ENCODE results near the gene UTP3. TPM values are rescaled to one million over a fixed set of nuclear protein-coding genes. Genes with fewer than 3 reads are reported as not detected.

The UTP3 gene
- total and polyA plus RNA-seq, 9 of the 15 experiments (the other 6 are each of a cell fraction or from before 2014, with no cell fraction given), result 11.9 to 69.3 (median 34.0) TPM

DNA sequence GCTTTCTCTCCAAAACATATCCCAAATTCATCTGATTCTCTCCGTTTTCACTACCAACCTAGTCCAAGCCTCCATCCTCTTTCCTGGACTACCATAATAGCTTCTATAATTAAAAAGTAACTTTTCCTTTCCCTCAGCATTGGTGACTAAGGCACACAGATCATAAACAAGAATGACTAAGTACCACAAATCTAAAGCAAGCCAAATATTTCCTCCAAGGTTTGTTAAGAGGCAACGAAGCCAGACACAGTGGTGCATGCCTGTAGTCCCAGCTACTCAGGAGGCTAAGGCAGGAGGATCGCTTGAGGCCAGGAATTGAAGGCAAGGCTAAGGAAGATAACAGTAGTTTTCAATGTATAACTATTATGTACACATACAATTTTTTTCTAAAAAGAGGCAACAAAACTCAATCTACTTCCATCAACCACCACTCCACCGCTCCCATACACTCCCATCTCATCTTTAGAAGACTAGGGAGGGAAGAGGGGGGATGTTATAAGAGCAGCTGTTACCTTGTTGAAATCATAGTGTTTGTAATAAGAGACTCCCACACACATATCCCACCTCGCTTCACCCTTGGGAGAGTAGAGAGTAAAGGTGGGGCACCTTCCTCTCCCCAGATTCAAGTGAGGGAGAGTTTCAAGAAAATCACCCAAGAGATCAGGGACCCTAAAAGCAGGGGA, 17.9 kb upstream of the UTP3 start:
- H3K27me3 ChIP-seq (ENCODE audit: control insufficient read depth in 2 of 2, insufficient read depth in 2 of 2, low read length in 2 of 2), result no peaks in the 10 kb centered on the region
- no peak overlapping the region for H3K4me2 ChIP-seq (ENCODE audit: insufficient read depth, low read length)
- 4% methylated on average over 5 of the region's 5 CpGs for WGBS (ENCODE audit: insufficient coverage, low coverage, missing lambda C conversion rate)
- no peaks in the 10 kb centered on the region for H3K4me1 ChIP-seq (replicated peaks in 1 of 2; ENCODE audit: control insufficient read depth in 2 of 2, insufficient read depth in 2 of 2, low read length in 2 of 2)
- intact Hi-C loops (cut with micrococcal nuclease) (no loop called here), in situ Hi-C loops (cut with MboI) (no loop called here)
- H4K20me1 ChIP-seq (replicated peaks; ENCODE audit: control insufficient read depth, insufficient read depth, low read length), result no peaks in the 10 kb centered on the region
- no peak overlapping the region for H3K4me3 ChIP-seq
- no peaks in the 10 kb centered on the region for H3K79me2 ChIP-seq (ENCODE audit: control insufficient read depth, insufficient read depth, low read length)
- no peaks in the 10 kb centered on the region for H3K9me3 ChIP-seq (replicated peaks; ENCODE audit: control insufficient read depth, insufficient read depth, low read depth, low read length)
- H3K9me1 ChIP-seq (ENCODE audit: control insufficient read depth, insufficient read depth, low read length), result no peaks in the 10 kb centered on the region
- ATAC-seq (no peak), DNase-seq (ENCODE audit: extremely low read depth in 1 of 4, low spot score in 3 of 4) (no peak), FAIRE-seq (no peak)
- no peak overlapping the region for H3K27ac ChIP-seq (ENCODE audit: extremely low read depth, low read depth, low read length)
- ChIA-PET CTCF (ENCODE audit: low intra/inter-chr PET ratio) (no interaction called here), POLR2A (interaction anchor here (1.4 kb wide), 1 partner anchor 13 kb away, joined by 3 read pairs; no protein-coding TSS in a partner anchor)
- TF ChIP-seq, protein P1, sequence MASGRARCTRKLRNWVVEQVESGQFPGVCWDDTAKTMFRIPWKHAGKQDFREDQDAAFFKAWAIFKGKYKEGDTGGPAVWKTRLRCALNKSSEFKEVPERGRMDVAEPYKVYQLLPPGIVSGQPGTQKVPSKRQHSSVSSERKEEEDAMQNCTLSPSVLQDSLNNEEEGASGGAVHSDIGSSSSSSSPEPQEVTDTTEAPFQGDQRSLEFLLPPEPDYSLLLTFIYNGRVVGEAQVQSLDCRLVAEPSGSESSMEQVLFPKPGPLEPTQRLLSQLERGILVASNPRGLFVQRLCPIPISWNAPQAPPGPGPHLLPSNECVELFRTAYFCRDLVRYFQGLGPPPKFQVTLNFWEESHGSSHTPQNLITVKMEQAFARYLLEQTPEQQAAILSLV (tag; IDR thresholded peaks at IDR 0.05), result no peak
- TF ChIP-seq, protein P2, sequence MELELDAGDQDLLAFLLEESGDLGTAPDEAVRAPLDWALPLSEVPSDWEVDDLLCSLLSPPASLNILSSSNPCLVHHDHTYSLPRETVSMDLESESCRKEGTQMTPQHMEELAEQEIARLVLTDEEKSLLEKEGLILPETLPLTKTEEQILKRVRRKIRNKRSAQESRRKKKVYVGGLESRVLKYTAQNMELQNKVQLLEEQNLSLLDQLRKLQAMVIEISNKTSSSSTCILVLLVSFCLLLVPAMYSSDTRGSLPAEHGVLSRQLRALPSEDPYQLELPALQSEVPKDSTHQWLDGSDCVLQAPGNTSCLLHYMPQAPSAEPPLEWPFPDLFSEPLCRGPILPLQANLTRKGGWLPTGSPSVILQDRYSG (tag; conservative IDR thresholded peaks at IDR 0.05; ENCODE audit: low read depth), result no peak
- TF ChIP-seq FOSL1 (tag; conservative IDR thresholded peaks at IDR 0.05), result 0 out of 2 replicates have a peak, but pooled peaks have one; percentile 31
- TF ChIP-seq LCOR (CRISPR knock-in tag; IDR thresholded peaks at IDR 0.05), result 0 out of 2 replicates have a peak, but pooled peaks have one; percentile 35
- TF ChIP-seq ZNF232 (CRISPR knock-in tag; IDR thresholded peaks at IDR 0.05), result no peak
- no peak for TF ChIP-seq SRSF3 (IDR thresholded peaks at IDR 0.05; ENCODE audit: insufficient read depth, low read length)
- TF ChIP-seq NFIC (IDR thresholded peaks at IDR 0.05), result no peak
- H3K9ac ChIP-seq (ENCODE audit: insufficient read depth in 1 of 2, low read depth in 2 of 2, low read length in 2 of 2), result no peak overlapping the region
- no peak overlapping the region for H2AFZ ChIP-seq (ENCODE audit: low read depth, low read length)
- H3K36me3 ChIP-seq (ENCODE audit: control insufficient read depth, insufficient read depth, low read length), result no peaks in the 10 kb centered on the region
- BruUV-seq (replicated peaks), result no TSS peak

Data from K562 (cell line).